Activated T-cell treated with anti-CD3 and anti-CD28 coated beads for 1 hour (primary cell): ENCODE data around the gene GUCY1B1.
"Not testable (repeated sequence)": the region's sequence is repeated elsewhere in the genome, so short reads cannot be mapped to it uniquely, and the experiment has no call there.

Source experiments
- DNase-seq: peaks from one replicate; pipeline ENCODE4 v3.0.0-alpha.2; 2020; ENCODE audit warnings: low read depth

Gene GUCY1B1

DNA sequence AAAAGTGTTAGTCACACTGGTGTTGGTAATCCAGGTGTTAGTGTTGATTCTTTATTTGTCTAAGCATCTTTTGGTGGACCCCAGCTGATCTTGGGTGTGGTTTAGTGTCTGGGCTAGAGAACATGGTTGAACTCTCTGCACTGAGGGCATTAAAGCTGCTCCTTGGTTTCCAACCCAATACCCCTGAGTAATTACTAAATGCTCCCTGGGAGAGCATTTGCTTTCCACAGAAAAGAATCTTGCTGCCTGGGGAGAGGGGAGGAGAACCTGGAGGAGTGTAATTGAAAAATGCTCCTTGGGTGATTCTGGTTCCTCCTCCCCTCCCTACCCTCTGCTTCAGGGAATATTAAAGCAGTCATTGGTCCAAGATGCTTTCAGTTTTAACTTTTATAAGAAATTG lies 3.1 kb downstream of the GUCY1B1 start:
- no peak for DNase-seq

DNA sequence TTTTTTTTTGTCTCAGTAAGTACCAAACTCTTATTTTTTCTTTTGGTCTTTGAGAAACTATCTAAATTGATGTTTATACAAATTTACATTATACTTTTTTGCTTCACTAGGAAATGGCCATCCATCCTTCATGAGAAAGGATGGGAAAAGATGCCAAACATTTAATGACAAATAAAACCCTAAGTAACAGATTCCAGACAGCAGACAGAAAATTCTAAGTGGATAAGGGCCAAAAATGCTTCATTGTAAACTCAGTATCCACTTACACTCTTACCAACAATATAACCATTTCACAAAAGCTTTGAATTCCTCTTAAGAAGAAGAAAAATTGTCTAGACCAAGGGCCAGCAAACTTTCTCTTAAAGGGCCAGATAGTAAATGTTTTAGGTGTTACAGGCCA lies 3.5 kb downstream of the GUCY1B1 start:
- no peak for DNase-seq

DNA sequence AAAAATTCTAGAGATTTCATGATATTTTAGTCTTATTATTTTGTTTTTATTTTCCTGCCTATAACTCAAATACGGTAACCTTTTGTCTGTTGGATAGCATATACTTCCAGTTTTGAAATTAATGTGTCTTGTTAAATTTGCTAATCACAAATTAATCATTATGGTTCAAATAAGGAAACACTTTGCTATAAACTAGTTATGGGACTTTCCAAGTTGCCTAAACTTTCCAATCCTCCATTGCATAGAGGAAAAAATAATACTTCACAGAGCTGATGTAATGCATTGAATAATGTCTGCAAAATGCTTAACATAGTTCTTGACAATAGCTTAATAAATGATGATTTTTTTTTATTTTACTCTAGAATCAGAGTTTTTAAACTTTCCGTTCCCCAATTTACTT lies 4.7 kb downstream of the GUCY1B1 start:
- DNase-seq: no peak

DNA sequence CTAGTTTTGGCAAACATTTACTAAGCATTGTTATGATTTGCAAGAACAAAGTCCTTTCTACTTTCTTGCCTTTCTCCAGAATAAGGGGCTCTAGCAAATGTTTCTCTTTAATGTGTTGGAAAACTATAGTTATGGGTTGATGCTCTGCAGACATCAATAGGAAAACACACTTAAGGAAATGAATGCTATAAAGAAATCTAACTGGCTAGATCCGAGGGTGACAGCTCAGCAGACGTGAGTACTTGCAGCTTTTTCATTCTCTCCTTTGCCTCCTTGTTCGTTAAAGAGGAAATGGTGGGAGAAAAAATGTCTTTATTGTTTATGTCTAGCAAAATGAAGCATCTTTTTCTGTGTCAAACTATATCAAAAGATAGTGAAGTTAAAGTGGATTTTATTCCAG lies 6.3 kb downstream of the GUCY1B1 start:
- no peak for DNase-seq

DNA sequence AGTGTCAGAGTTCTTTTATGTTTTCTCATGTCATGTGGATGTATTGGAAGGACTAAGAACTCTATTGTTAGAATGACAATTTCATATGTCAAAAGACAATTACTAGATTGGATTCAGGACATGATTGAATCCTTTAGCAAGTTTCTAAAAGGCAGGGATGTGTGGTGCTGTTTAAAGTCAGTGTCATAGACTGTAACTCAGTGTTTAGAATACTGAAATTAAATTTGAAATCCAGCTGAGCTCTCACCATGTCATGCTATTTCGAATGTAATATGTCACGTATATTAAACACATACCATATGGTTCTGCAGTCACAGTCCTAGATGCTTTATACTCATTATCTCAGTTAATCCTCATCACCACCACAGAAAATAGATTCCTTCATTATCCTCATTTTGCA lies 7.8 kb downstream of the GUCY1B1 start:
- no peak for DNase-seq

DNA sequence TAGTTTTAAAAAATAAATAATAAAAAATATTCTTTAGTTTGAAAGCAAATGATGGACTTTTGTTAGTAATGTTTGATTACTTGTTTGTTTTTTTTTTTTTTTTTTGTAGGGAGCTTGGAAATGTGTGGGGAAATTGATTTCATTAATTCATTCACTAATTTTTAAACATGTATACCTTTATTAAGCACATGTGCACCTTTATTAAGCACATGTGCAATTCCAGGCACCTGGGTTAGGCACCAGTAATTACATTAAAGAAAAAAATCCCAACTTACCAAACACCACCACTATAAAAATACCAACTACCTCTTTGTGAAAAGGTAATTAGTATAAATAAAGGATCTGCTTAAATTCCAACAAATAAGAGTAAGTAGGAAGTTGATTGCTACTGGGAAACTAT lies 9.5 kb downstream of the GUCY1B1 start:
- DNase-seq: no peak

DNA sequence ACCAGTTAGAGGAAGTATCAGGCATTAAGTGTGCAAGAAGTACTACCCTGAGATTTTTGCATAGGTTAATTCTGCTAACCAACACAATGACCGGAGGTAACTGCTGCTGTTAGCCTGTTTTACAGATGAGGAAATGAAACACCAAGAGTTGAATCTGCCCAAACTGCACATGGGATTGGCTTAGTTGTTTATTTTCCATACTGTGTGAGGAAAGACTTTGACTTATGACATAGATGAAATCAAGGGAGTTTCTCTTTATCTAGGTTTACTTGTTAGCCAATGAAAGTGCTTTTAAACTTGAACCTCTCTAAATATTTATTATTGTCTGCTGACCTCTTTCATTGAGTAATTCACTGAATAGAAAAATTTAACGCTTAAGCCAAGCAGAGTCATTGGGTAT lies 10.3 kb downstream of the GUCY1B1 start:
- DNase-seq: no peak

DNA sequence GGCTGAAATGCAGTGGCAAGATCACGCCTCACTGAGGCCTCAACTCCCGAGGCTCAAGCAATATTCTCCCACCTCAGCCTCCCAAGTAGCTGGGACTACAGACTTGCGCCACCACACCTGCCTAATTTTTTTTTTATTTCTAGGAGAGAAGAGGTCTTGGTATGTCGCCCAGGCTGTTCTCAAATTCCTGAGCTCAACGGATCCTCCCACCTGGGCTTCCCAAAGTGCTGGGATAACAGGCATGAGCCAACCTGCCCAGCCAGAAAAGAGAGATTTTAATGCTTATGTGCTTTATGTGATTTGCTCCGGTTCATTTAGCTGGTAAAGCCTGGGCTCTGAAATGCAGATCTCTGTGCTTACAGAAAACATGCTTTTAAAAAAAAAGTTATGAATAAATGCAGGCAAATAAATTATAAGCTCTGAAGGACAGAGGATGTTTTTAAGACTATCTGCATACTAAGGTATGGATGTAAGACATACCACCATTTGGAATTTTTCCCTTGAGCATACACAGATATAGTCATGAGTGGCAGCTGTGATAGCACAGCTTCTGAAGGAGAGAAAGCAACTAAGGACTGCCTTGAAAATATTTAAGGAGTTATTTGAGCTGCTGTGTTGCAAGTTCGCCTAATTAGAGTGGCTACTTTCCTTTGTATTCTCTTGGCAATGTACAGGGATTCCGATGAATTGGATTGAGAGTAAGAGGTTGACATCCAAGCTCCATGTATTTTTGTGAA lies 13.8 kb downstream of the GUCY1B1 start:
- no peak for DNase-seq

DNA sequence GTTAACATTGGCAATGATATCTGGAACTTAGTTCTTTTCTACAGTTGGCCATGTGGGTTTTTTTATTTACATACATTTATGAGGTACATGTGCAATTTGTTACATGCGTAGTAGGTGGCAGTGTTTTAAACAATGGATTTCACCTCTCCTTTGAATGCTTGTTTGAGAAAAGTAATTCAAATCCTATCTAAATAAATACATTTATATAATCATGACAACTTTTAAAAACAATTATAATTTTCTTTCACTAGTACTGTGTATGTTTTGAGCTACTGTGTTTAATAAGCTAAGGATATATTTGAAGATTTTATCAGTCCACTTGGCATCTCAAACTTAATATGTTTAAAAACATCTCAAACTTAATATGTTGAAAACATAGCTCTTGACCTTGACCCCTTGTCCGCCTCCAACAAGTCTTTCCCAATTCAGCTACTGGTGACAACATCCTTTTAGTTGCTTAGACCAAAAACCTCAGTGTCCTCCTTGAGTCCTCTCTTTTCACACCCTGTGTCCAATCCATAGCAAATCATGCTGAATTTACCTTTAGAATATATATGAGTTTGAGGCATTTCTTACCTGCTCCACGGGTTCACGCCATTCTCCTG lies 14.5 kb downstream of the GUCY1B1 start:
- no peak for DNase-seq

DNA sequence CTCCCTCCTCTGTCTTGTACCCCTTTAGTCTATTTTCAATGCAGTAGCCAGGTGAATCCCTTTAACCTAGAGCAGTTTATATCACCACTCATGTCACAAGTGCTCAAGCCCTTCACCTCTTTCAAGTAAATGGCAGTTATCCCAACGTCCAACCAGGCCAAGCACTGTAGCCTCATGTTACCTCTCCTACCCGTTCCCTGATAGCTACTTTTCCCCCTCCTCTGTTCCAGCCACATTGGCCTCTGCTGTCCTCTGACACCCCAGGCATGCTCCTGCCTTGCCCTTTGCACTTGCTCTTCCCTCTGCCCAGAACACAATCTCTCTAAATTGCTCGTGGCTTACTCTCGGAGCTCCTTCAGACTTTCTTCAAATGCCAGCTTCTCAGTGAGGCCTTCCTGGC lies 15.2 kb downstream of the GUCY1B1 start:
- no peak for DNase-seq

DNA sequence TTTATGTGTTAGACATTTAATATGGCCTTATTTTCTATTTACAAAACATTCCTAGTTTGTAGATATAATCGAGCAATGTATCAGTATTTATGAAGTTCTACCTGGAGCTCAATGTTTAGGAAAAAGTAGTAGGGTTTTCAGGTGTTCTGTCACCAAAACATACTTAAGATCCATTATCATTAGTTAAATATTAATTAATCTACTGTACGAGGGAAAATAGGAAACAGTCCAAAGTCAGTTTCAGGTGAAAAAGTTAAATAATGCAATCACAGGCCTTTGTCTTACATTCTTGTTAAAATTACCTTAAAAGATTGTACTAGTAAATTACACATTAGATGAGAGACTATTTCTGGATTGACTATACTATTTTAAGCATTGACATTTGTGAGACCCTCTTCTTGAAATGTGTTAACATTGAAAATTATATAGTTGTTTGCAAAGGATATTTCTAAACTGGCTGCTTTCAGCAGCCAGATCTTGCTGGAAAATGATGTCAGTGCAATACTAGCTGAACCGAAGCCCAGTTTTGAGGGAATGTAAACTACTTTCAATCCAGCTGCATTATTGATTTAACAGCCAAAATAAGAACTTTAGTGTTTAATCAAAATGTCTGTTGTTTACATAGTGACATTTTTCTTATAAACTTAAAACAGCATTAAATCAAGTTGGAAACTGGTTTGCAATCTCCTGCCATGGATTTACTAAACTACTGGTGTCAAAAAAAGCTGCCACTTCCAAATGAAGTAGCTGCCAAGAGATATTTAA lies 19.3 kb downstream of the GUCY1B1 start:
- no peak for DNase-seq

DNA sequence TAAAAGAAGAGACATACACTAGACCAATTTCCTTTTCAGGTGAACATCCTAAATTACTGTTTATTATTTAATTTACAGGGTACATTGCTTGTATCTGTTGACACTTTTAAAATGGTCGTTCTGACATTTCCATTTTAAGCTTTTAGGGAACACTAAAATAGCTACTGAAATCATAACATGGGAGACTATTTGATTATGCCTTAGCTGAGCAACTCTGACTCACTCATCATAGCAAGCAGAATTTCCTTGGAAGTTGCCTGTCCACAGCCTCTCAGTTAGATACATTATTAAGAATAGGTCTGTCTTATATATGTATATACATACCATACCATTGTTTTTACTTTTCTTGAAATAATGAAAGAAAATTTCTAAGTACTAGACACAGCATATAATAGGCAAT lies 22.0 kb downstream of the GUCY1B1 start:
- DNase-seq: no peak

DNA sequence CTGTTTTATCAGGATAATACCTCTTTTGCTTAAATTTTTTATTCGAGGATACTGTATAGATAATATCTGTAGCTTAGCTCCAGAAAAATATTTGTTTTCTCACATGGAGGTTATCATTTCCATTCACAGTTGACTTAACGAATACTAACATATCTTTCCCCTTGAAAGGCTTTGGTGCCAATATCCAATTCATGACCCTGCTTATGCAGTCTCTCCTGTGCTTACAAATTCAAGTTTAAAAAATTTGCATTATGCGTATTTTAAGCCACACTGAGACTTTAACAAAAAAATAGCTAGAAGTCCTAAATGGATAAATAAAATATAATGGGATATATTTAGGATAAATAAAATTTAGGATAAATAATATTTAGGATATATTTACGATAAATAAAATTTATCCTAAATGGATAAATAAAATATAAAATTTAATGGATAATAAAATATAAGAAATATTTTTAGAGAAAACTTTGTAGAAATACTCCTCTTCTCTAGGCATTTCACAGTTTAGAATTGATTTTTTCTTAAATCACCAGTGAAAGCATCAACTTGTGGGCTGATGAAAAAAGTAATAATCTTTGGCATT lies 22.5 kb downstream of the GUCY1B1 start:
- no peak for DNase-seq

DNA sequence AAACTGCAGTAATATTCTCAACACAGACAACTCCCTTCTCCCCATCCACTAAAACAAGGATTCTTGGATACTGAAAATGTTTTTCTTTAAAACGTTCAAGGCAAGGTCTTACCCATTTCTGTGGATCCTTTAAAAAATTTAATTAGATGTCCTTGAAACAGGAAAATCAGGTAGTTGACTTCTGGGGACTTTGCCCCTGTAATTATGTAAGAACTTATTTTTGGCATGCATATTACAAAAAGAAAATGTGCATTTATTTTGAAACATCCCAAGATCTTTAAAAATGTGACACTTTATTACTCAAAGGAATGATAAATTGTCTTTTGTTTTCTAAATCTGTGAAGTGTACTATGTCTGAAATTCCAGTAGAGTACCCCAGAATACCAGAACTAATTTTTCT lies 25.8 kb downstream of the GUCY1B1 start:
- no peak for DNase-seq

DNA sequence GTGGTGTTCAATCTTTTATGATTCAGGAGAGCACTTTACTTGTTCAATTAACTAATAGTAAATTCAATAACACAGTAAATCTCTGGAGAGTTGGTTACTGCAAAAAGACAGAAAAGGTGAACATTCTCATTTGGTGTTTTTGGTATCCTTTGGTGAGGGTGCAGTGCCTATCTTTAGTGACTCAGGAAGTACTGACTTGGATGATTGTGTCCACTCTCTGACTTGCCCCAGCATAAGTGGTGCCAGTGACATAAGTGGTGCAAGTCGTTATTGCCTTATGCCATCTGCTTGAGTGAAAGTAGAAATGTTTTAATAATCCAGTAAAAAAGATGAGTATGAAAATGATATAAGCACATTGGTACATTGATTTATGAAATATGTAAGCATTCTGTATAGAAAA lies 27.0 kb downstream of the GUCY1B1 start:
- no peak for DNase-seq

DNA sequence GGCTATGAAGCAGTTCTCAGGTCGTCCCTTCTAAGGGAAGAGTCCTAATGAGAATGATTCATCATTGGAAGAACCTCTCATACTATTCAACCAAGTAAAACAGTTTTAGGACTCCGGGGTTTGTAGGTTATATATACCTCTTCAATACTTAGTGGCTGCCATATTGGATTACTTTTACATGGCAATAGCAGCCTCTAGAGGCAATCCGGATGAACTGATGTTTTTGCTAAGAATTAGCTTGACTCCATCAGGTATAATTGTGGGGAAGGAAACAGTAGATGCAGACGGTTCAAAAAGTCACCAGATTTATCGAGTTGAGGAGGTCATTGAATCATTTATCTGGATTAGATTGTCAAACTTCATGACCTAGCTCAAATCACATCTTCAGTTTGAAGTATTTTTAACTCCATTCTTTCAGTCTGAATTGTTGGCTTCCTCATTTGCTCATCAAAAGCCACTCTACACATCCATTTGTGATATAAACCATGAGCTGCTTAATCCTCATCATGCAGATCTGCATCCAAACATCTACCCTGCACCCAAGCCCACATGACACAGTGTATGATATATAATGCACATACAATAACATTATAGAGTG lies 28.4 kb downstream of the GUCY1B1 start:
- no peak for DNase-seq

DNA sequence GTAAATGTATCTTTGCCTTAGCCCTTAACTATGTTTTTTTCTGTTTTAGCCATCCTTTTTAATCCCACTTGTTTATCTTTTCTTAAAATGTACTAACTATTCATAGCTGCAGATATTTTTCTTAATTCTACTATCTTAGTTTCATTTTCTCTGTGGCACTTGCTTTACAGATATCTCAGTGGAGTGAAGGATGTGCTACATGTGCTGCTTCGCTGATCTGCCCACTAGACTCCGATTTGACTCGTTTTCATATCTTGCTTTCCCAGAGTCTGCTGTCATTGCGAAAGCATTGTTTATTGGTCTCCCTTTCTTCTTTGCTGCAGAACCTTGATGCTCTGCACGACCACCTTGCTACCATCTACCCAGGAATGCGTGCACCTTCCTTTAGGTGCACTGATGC lies 30.6 kb downstream of the GUCY1B1 start:
- DNase-seq: no peak

DNA sequence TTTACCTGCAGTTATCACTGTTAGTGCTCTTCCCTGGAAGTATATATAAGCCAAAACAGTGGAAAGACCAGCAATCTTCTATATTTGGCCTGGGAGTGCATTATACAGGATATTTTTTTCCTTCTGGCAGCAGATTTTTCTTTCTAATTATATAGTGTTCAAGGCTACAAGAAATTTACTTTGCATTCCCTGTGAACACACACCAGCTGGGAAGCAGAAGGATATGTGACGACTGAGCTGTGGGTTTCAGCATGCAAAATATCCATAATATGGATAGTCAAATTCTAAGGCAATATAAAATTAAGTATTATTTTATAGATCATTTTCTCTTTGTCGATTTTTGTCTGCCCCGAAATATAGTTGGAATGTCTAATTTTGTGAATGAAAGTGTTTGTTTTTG lies 31.2 kb downstream of the GUCY1B1 start:
- no peak for DNase-seq

DNA sequence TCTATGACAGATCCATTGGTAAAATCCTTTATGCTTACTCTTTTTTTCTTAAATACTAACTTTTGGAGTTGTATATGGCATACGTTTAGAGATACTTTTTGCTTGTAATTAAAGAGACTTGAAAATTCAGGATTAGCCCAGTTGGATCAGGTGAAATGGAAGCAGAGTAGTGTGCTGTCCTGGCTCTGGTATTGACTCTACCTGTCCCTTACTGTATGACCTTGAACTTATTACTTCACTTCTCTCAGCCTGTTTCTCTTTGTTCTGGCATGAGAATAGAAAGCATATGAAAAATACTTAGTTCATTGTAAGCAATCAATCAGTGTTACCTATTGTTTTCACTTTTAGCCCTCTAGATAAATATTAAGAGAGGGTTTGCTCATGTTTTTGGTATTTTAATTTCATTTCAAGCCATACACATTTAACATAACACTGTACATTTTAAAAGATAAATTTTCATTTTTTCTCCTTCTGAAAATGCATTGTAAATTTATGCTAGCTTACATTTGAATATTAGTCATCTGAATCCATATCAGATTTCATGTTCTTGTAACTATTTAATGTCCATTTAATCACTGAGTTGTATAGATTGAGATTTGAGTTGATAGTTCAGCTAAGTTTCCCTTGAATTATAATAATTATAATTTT lies 35.9 kb downstream of the GUCY1B1 start:
- DNase-seq: no peak

DNA sequence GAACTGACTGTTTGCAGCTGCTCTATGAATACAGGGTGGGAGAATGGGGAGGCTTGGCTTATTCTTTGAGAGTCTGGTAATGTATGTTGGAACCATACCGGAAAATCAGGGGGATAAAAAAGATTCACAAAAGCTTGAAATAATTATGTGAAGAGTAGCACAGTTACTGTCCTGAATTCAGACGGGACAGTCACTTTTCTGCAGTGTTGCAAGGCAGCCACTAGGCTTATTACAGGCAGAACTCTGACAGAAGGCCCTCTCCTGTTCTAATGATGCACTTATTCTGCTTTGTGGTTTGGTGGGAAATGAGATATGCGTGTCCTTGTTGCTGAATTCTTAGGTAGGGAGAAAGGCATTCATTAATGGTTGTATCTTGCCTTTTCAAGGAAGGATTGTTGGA lies 37.2 kb downstream of the GUCY1B1 start:
- DNase-seq: no peak

DNA sequence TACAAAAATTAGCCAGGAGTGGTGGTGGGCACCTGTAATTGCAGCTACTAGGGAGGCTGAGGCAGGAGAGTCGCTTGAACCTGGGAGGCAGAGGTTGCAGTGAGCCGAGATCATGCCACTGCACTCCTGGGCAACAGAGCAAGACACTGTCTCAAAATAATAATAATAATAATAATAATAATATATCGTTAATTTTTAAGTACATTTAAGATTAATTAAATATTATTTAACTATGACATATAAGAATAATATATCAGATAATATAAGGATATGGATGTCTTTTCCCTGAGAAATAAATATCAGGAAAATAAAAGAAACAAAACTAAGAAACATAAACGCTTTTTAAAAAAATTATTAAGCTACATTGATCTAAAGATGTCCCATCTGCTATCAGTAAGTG lies 38.8 kb downstream of the GUCY1B1 start:
- not testable (repeated sequence) for DNase-seq

DNA sequence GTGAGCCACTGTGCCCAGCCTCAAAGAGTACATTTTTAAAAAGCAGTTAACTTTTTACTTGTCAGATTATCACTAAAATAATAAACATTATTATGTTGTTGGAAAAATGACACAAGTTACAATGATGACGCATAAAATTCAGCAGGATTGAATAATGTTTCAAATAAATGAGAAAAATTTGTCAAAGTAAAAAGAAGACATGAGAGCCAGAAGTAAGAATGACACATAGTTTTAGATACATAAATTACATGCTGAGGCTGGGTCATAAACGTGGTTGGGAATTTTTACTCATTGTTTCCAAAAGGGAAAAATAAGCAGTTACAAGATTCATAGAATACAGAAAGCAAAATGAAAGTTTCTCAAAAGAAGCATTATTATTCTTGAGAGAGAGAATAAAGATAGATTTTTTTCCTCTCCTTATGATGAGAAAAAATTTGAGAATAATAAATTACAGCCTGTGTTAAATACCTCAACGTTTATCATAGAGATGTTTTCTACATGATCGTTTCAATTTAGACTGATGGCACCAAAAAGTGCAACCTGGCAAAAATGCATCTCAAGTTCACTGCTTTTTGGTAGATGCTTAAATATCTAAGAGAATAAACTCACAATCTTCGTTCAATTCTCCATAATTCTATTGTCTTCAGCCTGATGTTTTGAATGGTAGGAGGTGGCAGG lies 40.4 kb downstream of the GUCY1B1 start:
- no peak for DNase-seq
